HG03521 (cell line): ENCODE results near the gene SERPINA5.

Experiments
- ATAC-seq: cut with Tn5 transposase; IDR thresholded peaks from one replicate; pipeline ENCODE4 v1.9.1; 2021; ENCODE audit warnings: mild to moderate bottlenecking, moderate library complexity; ENCODE audit not compliant: unreplicated experiment

Gene SERPINA5, protein sequence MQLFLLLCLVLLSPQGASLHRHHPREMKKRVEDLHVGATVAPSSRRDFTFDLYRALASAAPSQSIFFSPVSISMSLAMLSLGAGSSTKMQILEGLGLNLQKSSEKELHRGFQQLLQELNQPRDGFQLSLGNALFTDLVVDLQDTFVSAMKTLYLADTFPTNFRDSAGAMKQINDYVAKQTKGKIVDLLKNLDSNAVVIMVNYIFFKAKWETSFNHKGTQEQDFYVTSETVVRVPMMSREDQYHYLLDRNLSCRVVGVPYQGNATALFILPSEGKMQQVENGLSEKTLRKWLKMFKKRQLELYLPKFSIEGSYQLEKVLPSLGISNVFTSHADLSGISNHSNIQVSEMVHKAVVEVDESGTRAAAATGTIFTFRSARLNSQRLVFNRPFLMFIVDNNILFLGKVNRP

DNA sequence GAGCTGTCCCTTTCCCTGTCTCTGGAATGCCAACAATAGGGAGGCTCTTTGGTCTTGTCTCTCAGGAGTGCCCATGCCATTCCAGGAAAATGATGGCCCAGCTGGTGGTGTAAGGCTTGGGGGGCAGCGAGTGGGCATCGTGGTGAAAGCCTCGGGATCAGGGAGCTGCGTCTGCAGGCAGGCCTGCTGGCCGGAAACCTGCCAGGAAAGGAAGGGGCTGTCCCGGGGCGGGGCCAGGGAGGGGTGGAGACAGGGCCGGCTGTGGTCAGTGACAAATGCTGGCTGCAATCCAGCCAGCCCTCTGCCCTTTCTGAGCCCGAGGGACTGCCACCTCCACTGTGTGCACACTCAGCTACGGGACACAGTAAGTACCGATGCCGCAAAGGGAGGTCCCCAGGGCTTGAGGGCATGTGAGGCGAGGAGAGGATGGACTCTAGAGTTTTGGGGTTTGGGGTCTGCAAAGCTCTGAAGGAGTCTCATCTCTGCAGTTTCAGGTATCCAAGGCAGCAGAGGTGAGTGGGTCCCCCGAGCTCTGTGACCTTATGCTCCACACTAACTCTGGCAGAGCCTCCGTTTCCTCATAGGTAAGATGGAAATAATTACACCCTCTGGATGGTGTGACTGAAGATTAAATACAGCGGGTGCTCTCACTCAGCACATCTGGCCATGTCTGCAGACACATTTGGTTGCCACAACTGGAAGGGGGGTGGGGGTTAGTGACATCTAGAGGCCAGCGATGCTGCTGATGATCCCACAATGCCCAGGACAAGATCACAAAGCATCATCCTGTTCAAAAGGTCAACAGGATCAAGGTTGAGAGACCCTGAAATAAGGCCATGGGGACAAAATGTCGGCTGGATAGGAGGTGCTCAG is at the start of gene SERPINA5:
TSS of gene SERPINA5 (plus strand) at position 300 of the 873 bp plus-strand sequence. CDS start 5,937 bp downstream, outside the sequence.
- no peak for ATAC-seq

DNA sequence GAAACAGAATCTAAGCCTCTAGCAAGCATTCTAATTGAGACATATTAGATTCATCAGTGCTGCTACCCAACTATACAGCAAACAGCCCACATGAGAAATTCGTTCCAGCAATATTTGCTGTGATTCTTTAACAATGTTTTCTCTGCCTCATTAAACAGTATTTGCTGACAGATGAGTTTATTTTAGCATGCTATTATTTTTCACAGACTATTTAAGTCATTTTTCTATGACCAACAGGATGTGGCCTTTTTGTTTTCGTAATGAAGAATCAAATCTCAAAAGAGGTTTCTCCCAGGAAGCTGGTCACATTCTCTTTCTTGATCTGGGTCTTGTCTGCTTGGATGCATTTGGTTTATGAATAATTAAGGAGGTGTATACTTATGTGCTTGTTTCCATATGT is 48.8 kb upstream of the SERPINA5 start:
- no peak for ATAC-seq

DNA sequence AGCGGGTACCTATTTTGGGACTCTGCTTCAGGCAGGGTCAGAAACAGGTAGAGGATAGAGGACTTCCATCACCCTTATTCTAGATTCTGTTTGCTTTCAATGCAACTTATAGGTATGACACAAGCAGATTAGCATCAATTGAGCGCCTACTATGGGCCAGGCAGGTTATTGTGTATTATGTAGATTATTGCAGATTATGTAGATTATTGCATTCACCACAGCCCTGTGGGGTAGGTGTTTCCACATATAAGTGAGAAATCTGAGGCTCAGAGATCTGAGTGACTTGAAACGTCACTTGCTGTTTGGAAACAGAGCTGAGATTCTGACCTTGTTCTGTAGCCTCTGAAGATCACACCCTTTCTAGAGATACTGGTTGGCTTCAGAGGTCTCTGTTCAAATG is 45.7 kb upstream of the SERPINA5 start:
- no peak for ATAC-seq

DNA sequence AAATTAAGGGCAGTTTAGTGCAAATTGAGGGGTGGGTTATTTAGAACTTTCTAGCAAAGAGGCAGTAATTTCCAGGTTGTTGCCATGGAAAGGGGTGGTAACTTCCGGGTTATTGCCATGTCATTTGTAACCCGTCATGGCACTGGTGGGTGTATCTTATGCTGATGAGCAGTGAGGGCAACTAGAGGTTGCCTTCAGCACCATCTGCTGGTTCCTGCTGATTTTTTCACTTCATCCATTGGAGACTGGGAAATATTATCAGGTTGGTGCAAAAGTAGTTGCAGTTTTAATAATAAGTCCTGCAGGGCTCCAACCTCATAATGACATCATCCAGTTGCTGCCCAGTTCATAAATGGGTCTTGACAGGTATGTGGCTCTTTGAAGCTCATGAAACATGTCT is 44.4 kb upstream of the SERPINA5 start:
- ATAC-seq = no peak

DNA sequence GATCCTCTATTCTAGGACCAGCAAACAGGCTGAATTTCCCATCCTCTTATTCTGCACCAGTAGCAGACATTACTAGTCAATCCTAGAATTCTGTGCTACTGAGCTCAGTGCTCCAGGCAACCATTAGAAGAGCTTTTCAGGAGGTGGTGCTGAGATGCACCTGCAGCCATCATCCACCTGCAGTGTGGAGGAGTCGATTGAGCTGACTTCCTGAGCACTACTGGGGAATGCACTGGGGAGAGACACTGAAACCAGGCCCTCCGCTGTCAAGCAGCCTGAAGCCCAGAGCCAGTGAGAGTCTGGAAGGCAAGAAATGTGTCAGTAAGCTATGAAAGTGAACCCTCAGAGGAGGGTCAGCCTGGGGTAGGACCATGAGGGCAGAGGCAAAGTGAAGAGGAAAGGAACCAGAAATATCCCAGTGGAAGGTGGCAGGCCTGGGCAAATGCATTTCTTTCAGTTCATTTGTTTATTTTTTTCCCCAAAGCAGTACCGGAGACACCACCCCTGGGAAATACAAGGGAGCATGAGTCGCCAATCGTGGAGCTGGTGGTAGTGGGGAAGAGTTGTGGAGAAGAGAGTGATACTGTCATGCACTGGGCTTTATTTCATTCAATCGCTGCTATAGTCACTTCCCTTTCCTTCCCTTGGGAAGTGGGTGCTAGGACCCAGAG is 43.0 kb upstream of the SERPINA5 start:
- ATAC-seq = no peak

DNA sequence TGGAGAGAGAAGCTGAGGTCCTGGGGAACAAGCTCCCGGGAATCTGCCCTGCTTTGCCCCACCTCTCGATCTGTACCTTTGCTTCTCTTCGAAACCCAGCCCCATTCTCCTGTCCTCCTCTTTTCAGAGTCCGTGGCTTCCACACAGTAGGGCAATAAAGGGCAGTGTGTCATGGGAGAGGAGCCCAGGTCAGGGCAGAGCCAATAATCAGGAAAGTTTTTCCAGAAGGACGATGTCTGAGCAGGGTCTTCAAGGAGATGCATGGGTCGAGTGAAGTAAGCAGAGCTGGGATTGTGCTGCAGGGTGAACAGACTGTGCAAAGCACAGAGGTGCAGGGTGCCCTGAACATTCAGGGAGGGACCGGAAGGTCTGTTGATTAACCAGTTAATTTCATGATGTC is 42.0 kb upstream of the SERPINA5 start:
- no peak for ATAC-seq

DNA sequence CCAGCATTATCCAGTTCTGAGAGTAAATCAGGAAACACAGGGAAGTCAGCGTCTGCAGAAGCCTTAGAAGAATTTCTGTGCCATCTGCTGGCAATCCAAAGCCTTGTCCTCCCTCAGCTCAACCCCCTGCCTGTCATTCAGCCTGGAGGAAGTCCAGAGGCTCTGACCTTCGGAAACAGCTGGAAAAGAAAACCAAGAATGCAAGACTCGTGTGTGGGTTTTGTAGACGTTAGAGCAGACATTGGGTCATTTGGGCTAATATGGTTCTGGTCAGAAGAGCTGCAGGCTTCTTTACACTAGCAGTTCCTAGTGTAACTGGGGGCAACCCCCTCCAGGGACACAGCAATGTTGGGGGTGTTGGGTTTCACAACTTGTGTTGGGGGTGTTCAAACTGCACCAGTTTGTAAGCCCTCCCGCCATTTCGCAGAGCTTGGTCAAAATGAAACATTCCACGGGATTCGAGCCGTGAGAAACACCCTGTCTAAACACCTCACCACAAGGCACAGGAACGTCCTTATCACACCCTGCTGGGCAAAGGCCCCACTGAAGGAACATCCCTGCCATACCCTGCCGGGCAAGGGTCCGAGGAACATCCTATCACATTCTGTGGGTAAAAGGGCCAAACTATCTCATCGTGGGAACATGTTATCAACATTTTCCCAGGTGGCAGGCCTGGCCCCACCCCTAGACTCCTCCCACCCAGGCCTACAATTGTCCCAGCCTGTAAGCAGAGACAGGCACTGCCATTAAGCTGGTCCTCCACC is 41.0 kb upstream of the SERPINA5 start:
- no peak for ATAC-seq

DNA sequence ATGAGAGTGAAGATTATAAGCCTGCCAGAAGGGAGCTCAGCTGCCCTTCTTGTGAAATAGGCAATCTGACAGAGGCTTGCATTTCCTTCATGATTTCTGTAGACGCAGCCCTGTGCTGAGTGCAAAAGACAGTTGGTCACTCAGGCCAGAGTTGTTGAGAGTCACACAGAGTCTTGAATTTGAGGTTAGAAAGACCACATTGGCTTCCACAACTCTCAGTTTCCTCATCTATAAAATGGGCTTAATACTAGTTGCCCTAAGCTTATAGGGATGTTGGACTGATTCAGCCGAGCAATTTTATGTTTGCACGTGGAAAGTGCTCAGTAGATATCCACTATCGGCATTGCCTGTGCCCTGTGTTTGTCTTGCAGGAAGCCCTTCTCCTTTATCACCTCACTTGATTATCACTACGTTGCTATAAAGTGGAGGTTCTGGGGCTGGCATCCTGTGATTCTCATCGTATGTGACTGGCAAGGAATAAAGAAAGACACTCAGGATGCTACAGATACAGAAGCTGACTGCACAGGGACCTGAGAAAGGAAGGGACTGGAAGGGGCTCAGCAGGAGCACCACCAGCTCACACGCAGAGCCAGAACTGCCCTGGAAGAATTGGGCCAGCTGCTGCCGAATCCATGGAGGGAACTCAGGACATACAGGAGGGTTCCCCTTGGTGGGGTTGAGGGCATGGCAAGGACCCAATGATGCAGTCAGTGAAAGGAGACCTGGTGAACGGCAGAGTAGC is 39.8 kb upstream of the SERPINA5 start:
- ATAC-seq = no peak

DNA sequence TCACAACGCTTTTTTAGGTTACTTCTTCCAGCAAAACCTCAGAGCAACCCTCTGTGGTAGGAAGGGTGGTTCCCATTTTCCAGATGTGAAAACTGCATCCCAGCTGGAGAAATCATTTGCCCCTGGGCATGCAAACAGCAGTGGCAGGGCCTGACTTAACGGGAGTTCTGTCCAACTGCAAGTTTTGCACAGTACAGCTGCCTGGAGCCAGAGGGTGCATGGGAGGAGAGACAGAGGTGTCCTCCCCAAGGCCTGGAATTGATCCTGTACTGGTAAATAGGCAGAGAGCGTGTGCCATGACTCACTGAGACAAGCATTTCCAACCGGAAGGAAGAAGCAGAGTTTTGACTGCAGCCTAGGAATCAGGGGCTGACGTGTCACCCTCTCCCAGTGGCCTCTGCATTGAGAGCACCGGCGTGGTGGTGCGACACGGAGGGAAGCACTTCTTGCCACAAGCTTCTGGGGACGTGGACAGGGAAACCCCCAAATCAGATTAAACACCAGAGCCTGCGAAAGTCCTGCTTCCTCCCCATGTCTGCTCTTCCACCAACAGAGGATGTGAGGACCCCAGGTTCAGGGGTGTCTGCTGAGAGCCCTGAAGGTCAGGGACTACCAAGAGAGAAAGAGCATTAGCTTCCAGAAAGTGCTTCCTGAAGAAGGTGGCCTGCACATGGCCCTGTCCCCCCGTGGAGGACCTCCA is 39.0 kb upstream of the SERPINA5 start:
- ATAC-seq = no peak

DNA sequence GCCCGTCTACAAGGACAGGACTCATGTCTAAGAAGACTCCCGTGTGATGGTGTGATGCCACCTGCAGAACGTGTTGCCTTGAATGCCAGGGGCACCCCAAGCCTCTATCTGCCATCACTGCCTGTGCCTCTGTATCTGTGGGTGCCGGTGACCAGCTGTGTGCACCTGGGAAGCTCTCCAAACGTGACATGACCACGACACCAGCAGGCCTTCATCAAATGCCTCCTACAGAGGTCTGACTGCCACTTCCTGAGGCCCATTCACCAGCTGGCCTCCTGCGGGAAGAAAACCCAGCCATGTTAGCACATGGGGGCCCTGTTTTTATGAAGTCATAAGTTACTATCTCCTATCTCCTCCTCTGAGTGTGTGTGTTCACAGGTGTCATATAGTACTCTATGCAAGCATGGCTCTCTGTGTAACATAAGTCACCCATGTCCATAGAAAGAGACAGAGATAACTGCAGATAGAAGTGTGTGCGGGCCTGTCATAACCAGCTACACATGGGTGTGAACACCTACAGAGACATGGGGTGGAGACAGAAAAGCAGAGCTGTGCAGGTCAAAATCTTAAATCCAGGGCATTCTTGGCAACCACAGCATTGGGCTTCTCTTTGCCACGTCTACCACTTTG is 38.3 kb upstream of the SERPINA5 start:
- ATAC-seq = no peak

DNA sequence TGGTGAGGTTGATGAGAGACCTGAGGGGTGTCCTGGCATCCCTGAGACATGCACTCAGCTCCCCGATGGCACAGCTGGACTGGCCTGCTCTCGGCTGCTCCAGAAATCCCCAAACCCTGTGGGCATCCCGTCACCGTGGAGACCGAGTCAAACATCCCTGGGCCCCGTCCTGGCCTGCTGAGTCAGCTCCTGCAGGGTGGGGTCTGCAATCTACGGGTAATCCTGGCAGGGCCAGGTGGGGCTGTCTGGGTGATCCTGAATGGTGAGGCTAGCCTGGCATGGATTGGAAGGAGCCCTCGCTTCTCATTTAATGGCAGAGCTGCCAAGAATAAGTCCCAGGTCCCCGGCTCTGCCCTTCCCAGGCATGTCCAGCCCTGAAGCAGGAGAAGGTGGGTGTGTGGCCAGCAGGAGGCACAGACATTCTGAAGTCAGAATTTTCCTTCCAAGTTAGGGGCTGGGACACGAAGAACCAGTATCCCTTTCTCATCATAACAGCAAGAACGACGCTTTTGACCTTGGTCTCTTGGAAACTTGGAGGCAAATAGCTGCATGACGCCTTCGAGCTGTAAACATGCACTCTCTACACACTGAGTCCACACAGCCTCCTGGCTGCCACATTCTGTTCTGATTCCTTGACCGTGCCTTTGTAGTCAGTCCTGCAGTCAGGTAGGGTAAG is 37.6 kb upstream of the SERPINA5 start:
- no peak for ATAC-seq

DNA sequence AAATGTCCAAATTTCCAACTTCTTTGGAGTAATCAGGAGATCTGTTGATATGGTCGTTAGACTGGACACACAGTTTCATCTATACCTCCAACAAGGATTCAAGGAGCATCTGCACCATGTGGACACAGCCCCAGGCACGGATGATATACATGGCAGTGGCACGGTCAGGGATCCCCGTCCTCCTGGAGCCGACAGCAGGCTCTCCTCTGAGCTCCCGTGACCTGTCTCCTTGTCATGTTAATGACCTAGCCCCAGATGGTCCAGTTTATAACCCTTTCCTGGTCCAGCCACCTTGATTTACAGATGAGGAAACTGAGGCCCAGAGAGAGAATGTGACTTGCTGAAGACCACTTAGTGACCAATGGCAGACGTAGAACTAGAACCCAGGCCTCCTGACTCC is 36.5 kb upstream of the SERPINA5 start:
- no peak for ATAC-seq

DNA sequence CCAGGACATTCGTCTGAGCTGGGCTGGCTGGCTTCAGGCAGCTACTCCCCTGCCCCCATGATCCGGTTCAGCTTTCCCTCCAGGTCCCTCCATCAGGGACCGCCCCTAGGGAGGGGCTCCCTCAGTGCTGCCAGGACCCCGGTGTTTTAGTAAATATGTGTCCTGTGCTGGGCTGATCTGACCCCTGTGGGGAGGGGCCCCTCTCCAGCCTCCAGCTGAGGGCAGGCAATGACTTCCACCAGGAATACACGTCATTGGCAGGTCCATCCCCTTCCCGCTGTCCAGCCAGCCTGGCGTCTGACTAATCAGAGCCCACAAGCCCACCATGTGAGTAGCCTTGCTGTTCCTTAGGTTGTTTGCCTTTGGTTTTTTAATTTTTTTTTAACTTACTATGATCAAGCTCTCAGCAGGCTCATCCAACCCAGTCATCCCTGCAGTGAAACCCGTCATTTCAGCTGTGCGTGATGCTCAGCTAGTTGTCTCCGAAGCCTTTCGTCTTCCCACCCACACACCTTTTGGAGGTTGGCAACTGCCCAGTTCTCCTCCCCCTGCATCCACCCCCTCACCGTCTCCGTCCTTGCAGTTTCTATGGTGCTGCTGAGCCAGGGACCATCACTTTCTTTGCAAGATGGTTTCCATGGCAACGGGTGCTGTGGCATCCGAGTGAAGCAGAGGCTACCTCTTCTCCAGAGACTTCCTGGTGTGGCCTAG is 35.9 kb upstream of the SERPINA5 start:
- ATAC-seq = no peak

DNA sequence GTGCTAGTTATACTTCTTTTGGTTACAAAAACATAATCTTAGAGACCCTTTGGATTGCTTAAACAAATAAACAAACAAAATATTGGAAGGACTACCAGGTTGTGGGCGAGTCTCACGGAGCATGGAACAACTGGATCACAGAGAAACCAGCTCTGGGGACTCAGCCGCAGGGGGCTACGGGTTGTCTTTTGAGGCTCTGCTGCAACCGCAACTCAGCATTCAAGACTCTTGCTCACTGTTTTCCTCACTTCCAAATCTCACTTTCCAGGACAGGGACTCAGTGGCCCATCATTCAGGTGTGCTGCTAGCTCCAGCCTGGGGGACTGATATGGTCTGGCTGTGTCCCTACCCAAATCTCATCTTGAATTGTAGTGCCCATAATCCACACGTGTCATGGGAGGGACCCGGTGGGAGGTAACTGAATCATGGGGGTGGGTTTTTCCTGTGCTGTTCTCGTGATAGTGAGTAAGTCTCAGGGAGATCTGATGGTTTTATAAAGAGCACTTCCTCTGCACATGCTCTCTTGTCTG is 34.0 kb upstream of the SERPINA5 start:
- ATAC-seq = no peak

DNA sequence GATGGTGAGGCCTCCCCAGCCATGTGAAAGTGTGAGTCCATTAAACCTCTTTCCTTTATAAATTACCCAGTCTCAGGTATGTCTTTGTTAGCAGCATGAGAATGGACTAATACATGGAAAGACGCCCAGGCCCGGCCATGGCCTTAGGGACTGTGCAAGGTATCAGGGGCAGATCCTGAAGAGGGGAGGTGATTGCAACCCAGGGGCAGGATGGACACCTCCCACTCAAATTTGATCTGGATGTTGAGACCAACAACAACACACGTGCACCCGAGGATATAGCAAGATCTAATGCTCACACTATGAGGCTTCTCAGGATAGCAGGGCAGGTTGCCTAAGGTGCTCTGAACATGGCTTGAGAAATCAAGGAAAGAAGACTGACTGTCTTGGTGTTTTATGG is 33.5 kb upstream of the SERPINA5 start:
- no peak for ATAC-seq

DNA sequence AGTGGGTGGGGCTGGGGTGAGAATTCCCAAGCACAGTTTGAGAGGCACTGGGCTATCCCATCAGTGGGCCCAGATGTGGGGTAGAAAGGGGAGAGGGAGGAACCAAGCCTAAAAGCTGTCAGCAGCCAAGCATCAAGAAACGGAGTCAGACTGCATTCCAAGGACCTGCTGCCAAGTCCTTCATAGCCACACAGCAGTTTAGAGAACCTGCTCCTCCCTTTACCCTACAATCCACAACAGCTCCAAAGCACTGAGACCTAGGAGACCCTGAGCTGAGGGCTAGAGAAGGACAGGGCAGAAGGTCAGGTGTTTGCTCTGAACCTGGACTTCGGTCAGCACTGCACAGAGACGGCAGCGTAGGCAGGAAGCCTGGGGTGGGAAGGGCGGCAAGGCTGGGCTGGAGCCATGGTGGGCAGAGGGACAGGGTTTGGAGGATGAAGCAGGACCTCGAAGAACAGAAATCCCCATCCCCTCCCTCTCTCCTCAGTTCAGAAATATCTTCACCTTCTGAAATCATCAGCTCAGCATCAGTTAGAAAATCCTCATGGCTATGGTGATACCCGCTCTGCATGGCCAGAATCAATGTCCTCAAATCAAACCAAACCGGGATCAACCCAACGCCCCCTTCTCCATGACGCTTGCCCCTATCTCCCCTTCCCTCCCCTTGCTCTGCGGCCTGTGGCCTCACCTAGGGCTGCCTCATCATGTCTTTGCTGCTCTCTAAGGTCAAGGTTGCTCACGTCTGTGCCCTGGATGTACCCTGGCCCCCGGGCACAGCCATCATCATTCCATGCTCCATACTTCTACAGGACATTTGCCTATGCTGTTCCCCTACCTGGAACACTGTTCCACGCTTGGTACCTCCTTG is 32.9 kb upstream of the SERPINA5 start:
- no peak for ATAC-seq
